ENCODE data around the gene SLC15A2.

GRCh38 chr3:121871430-121871829, 22.8 kb upstream of the SLC15A2 start:
- no peak for TF ChIP-seq POLR2A (IDR thresholded peaks at IDR 0.05; ENCODE audit: low read depth, low read length)
- no peak for TF ChIP-seq TAF1 (IDR thresholded peaks at IDR 0.05; ENCODE audit: low read depth, low read length)
- no peak for TF ChIP-seq POLR2AphosphoS5 (IDR thresholded peaks at IDR 0.05; ENCODE audit: low read depth, low read length)
